ENCODE results near the gene EFHC2.

The EFHC2 gene

GRCh38 chrX:44349561-44349960 lies 6.1 kb upstream of the EFHC2 start:
- TF ChIP-seq CTCF (IDR thresholded peaks at IDR 0.05; ENCODE audit: insufficient read depth, low read length, missing control alignments) = no peak
- CTCF ChIA-PET = no interaction called here
- POLR2A ChIA-PET = no interaction called here
- H3K4me3 ChIP-seq (ENCODE audit: low read depth, low read length) = no peak overlapping the region
- DNase-seq (ENCODE audit: low read depth, low spot score) = no peak

DNA sequence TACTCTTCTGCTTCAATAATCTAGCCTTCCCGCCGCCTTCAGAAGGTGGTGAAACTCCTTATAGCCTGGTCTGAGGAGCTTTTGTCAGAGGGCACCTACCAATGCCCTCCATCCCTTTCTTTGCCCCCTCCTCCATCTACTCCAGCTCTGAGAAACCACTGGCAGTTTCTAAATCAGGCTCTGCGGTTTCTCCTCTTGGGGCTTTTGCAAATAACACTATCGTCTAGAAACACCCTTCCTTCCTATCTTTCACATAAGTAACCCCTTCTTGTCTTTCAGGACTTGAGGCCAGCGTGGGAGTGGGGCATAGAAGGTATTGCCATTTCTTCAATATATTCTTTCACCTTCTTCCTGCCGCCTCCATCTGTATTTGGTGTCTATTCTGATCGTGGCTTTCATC lies 1.2 kb upstream of the EFHC2 start:
- ChIA-PET CTCF (no interaction called here), POLR2A (no interaction called here)
- TF ChIP-seq CTCF (IDR thresholded peaks at IDR 0.05; ENCODE audit: insufficient read depth, low read length, missing control alignments) = no peak
- H3K4me3 ChIP-seq (ENCODE audit: low read depth, low read length) = no peak overlapping the region
- no peak for DNase-seq (ENCODE audit: low read depth, low spot score)

DNA sequence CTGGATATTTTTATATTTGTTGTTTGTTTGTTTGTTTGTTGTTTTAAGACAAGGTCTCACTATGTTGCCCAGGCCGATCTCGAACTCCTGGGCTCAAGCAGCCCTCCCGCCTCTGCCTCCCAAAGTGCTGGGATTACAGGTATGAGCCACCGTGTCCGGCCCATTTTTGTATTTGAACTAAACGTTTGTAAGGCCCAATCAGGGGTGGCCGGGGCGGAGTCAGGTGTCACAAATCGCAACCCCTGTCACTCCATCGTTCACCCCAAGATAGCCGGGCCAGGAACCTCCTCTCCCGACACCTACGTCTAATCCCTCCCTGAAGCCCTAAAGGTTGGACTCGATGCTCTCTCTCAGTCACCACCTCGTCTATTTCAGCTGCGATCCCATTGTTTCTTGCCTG lies 722 bp upstream of the EFHC2 start:
- CTCF ChIA-PET = no interaction called here
- POLR2A ChIA-PET = no interaction called here
- DNase-seq (ENCODE audit: low read depth, low spot score) = no peak
- TF ChIP-seq CTCF (IDR thresholded peaks at IDR 0.05; ENCODE audit: insufficient read depth, low read length, missing control alignments) = no peak
- H3K4me3 ChIP-seq (ENCODE audit: low read depth, low read length) = no peak overlapping the region

DNA sequence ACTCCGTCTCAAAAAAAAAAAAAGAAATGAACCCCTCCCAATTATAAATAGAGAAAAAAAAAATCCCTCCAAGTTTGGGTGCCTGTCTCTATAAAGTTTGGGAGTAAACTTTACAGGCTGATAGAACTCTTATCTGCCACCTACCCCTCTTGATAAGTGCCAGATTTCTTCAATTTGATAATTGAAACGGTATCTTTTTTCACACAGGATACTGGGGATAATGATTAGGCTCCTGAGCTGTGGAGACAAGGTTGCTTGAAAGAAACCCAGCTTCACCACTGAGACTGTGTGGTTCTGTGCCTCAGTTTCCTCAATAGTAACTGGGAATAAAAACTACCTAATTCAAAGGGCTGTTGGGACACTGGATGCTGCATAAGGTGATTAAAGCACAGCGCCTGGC lies 606 bp downstream of the EFHC2 start:
- no peak for TF ChIP-seq CTCF (IDR thresholded peaks at IDR 0.05; ENCODE audit: insufficient read depth, low read length, missing control alignments)
- POLR2A ChIA-PET = no interaction called here
- CTCF ChIA-PET = no interaction called here
- no peak overlapping the region for H3K4me3 ChIP-seq (ENCODE audit: low read depth, low read length)
- DNase-seq (ENCODE audit: low read depth, low spot score) = no peak

DNA sequence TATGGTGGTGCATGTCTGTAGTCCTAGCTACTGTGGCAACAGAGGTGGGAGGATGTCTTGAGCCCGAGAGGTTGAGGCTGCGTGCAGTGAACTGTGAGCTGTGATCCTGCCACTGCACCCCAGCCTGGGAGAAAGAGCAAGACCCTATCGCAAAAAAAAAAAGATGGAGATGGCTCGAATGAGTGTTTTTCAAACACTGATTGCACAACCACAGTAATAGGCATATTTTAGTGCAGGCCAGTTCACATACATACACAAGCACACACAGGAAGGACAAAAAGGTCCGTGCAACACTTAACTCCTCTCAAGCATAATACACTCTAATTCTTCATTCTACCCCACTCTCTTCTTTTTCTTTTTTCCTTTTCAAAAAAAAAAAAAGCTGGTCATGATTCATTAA lies 5.1 kb downstream of the EFHC2 start:
- POLR2A ChIA-PET = no interaction called here
- H3K4me3 ChIP-seq (ENCODE audit: low read depth, low read length) = no peak overlapping the region
- CTCF ChIA-PET = no interaction called here
- DNase-seq (ENCODE audit: low read depth, low spot score) = no peak
- TF ChIP-seq CTCF (IDR thresholded peaks at IDR 0.05; ENCODE audit: insufficient read depth, low read length, missing control alignments) = no peak

GRCh38 chrX:44332437-44332836 lies 11.0 kb downstream of the EFHC2 start:
- H3K4me3 ChIP-seq (ENCODE audit: low read depth, low read length) = no peak overlapping the region
- DNase-seq (ENCODE audit: low read depth, low spot score) = no peak
- TF ChIP-seq CTCF (IDR thresholded peaks at IDR 0.05; ENCODE audit: insufficient read depth, low read length, missing control alignments) = no peak
- POLR2A ChIA-PET = no interaction called here
- CTCF ChIA-PET = no interaction called here
